ENCODE results near the gene CXCL16.

The CXCL16 gene

GRCh38 chr17:4734857-4735475 is 4.8 kb downstream of the CXCL16 start:
- DNase-seq (ENCODE audit: low read depth): no peak
- H3K4me3 ChIP-seq (ENCODE audit: low read length): no peak overlapping the region
- TF ChIP-seq CTCF (conservative IDR thresholded peaks at IDR 0.05; ENCODE audit: low read depth, low read length): no peak

GRCh38 chr17:4733073-4733531 is 6.6 kb downstream of the CXCL16 start:
- no peak for DNase-seq (ENCODE audit: low read depth)
- TF ChIP-seq CTCF (conservative IDR thresholded peaks at IDR 0.05; ENCODE audit: low read depth, low read length): peak; percentile 15
- H3K4me3 ChIP-seq (ENCODE audit: low read length): no peak overlapping the region

GRCh38 chr17:4728124-4728523 is 11.6 kb downstream of the CXCL16 start:
- DNase-seq (ENCODE audit: low read depth): no peak
- H3K4me3 ChIP-seq (ENCODE audit: low read length): no peak overlapping the region
- TF ChIP-seq CTCF (conservative IDR thresholded peaks at IDR 0.05; ENCODE audit: low read depth, low read length): no peak

- H3K4me3 ChIP-seq (ENCODE audit: low read length): no peak overlapping the region
- no peak for DNase-seq (ENCODE audit: low read depth)
- no peak for TF ChIP-seq CTCF (conservative IDR thresholded peaks at IDR 0.05; ENCODE audit: low read depth, low read length)
These were observed 13.9 kb downstream of the CXCL16 start for GRCh38 chr17:4725646-4726310.

GRCh38 chr17:4724650-4725049 is 15.1 kb downstream of the CXCL16 start:
- TF ChIP-seq CTCF (conservative IDR thresholded peaks at IDR 0.05; ENCODE audit: low read depth, low read length): no peak
- DNase-seq (ENCODE audit: low read depth): no peak
- no peak overlapping the region for H3K4me3 ChIP-seq (ENCODE audit: low read length)

GRCh38 chr17:4722678-4723240 is 17.0 kb downstream of the CXCL16 start:
- no peak overlapping the region for H3K4me3 ChIP-seq (ENCODE audit: low read length)
- TF ChIP-seq CTCF (conservative IDR thresholded peaks at IDR 0.05; ENCODE audit: low read depth, low read length): no peak
- no peak for DNase-seq (ENCODE audit: low read depth)

All from retinal pigment epithelial cell (primary cell).